Stomach (tissue), 4 donors: ENCODE data around the gene NLGN4X.

Experiments used
- EP300 ChIP-seq: sonication (generic); formaldehyde crosslinking; IDR thresholded peaks from one replicate; pipeline ENCODE4 v1.6.1; 2017; ENCODE audit warnings: antibody characterized with exemption
- POLR2A ChIP-seq, 4 donors: fragments of 450-650 bp; IDR thresholded peaks; one replicate each; pipeline ENCODE4 v1.6.1; 2016; ENCODE audit warnings: antibody characterized with exemption in 4 of 4, control low read depth in 2 of 4, mild to moderate bottlenecking in 1 of 4, moderate library complexity in 1 of 4
- POLR2AphosphoS5 ChIP-seq, 3 donors: sonication (generic); formaldehyde crosslinking; IDR thresholded peaks; one replicate each; pipeline ENCODE4 v1.6.1; 2016; ENCODE audit warnings: antibody characterized with exemption in 3 of 3
- TF ChIP-seq, protein P1 (sequence below), 7 experiments: fragments of 450-650 bp in 4 of 7; fragments of 200-600 bp in 3 of 7; sonication (generic) in 3 of 7; IDR thresholded peaks; one replicate each; pipeline ENCODE4 v1.5.1; 2016 to 2019; ENCODE audit warnings: antibody characterized with exemption in 7 of 7, control low read depth in 2 of 7, mild to moderate bottlenecking in 1 of 7

- TF ChIP-seq, protein P1, sequence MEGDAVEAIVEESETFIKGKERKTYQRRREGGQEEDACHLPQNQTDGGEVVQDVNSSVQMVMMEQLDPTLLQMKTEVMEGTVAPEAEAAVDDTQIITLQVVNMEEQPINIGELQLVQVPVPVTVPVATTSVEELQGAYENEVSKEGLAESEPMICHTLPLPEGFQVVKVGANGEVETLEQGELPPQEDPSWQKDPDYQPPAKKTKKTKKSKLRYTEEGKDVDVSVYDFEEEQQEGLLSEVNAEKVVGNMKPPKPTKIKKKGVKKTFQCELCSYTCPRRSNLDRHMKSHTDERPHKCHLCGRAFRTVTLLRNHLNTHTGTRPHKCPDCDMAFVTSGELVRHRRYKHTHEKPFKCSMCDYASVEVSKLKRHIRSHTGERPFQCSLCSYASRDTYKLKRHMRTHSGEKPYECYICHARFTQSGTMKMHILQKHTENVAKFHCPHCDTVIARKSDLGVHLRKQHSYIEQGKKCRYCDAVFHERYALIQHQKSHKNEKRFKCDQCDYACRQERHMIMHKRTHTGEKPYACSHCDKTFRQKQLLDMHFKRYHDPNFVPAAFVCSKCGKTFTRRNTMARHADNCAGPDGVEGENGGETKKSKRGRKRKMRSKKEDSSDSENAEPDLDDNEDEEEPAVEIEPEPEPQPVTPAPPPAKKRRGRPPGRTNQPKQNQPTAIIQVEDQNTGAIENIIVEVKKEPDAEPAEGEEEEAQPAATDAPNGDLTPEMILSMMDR (IDR thresholded peaks at IDR 0.05) = no peak
- TF ChIP-seq EP300 (no peak), POLR2AphosphoS5 (IDR thresholded peaks at IDR 0.05) (no peak), POLR2A (IDR thresholded peaks at IDR 0.05) (no peak)
Measured at GRCh38 chrX:6151971-6152370, 76.7 kb downstream of the NLGN4X start.
